ENCODE data around the gene DOCK2. TPM values are rescaled to one million over a fixed set of nuclear protein-coding genes. Genes with fewer than 3 reads are reported as not detected.
A peak's percentile ranks its signal among the peaks of the same experiment; 100 is the strongest.

DOCK2 gene
- polyA plus RNA-seq, 1 experiment: 2.0 TPM

- TF ChIP-seq CTCF (IDR thresholded peaks at IDR 0.05; ENCODE audit: insufficient read depth, low read depth, low read length): no peak
- peak; percentile 99 for DNase-seq (ENCODE audit: low read depth)
- H3K4me3 ChIP-seq (ENCODE audit: low read depth, low read length): no peak overlapping the region
- ChIA-PET CTCF (interaction anchor here (0.7 to 2.9 kb wide), 7 partner anchors 11 to 375 kb away, joined by 3 to 9 read pairs (median 4); no protein-coding TSS in a partner anchor), POLR2A (no interaction called here)
- H3K36me3 ChIP-seq (ENCODE audit: control insufficient read depth, insufficient read depth, low read length): no peaks in the 10 kb centered on the region
- no peaks in the 10 kb centered on the region for H3K27me3 ChIP-seq (ENCODE audit: control insufficient read depth, insufficient read depth, low read length)
Measured at GRCh38 chr5:169695919-169696490, 58.9 kb downstream of the DOCK2 start.

- POLR2A ChIA-PET: no interaction called here
Measured at GRCh38 chr5:169696621-169697510, 59.8 kb downstream of the DOCK2 start.

GRCh38 chr5:169697511-169697890, 60.4 kb downstream of the DOCK2 start:
- no peak for TF ChIP-seq CTCF (IDR thresholded peaks at IDR 0.05; ENCODE audit: insufficient read depth, low read depth, low read length)
- Histone ChIP-seq H3K27me3 (ENCODE audit: control insufficient read depth, insufficient read depth, low read length) (no peaks in the 10 kb centered on the region), H3K36me3 (ENCODE audit: control insufficient read depth, insufficient read depth, low read length) (no peaks in the 10 kb centered on the region), H3K4me3 (ENCODE audit: low read depth, low read length) (no peak overlapping the region)
- CTCF ChIA-PET: interaction anchor here (0.6 to 2.3 kb wide), 4 partner anchors 14 to 395 kb away, joined by 3 to 11 read pairs (median 4); no protein-coding TSS in a partner anchor
- DNase-seq (ENCODE audit: low read depth): no peak
- POLR2A ChIA-PET: no interaction called here

More at GRCh38 chr5:169696621-169697510, 59.8 kb downstream of the DOCK2 start:
- H3K36me3 ChIP-seq (ENCODE audit: control insufficient read depth, insufficient read depth, low read length): no peaks in the 10 kb centered on the region
- no peak overlapping the region for H3K4me3 ChIP-seq (ENCODE audit: low read depth, low read length)
- DNase-seq (ENCODE audit: low read depth): no peak
- CTCF ChIA-PET: interaction anchor here (0.6 to 2.3 kb wide), 8 partner anchors 15 to 395 kb away, joined by 3 to 11 read pairs (median 4); no protein-coding TSS in a partner anchor
- H3K27me3 ChIP-seq (ENCODE audit: control insufficient read depth, insufficient read depth, low read length): no peaks in the 10 kb centered on the region
- no peak for TF ChIP-seq CTCF (IDR thresholded peaks at IDR 0.05; ENCODE audit: insufficient read depth, low read depth, low read length)

- Histone ChIP-seq H3K4me3 (ENCODE audit: low read depth, low read length) (no peak overlapping the region), H3K27me3 (ENCODE audit: control insufficient read depth, insufficient read depth, low read length) (no peaks in the 10 kb centered on the region), H3K36me3 (ENCODE audit: control insufficient read depth, insufficient read depth, low read length) (no peaks in the 10 kb centered on the region)
- ChIA-PET CTCF (interaction anchor here (1.6 to 2.3 kb wide), 3 partner anchors 14 to 373 kb away, joined by 4 to 11 read pairs (median 5); no protein-coding TSS in a partner anchor), POLR2A (no interaction called here)
- no peak for DNase-seq (ENCODE audit: low read depth)
- TF ChIP-seq CTCF (IDR thresholded peaks at IDR 0.05; ENCODE audit: insufficient read depth, low read depth, low read length): no peak
Measured at GRCh38 chr5:169697976-169698375, 60.9 kb downstream of the DOCK2 start.

- H3K4me3 ChIP-seq (ENCODE audit: low read depth, low read length): no peak overlapping the region
- H3K27me3 ChIP-seq (ENCODE audit: control insufficient read depth, insufficient read depth, low read length): no peaks in the 10 kb centered on the region
- ChIA-PET CTCF (interaction anchor here (0.8 to 4.9 kb wide), 8 partner anchors 13 to 371 kb away, joined by 3 to 34 read pairs (median 6); no protein-coding TSS in a partner anchor), POLR2A (no interaction called here)
- DNase-seq (ENCODE audit: low read depth): no peak
- no peaks in the 10 kb centered on the region for H3K36me3 ChIP-seq (ENCODE audit: control insufficient read depth, insufficient read depth, low read length)
- no peak for TF ChIP-seq CTCF (IDR thresholded peaks at IDR 0.05; ENCODE audit: insufficient read depth, low read depth, low read length)
Measured at GRCh38 chr5:169700611-169701010, 63.5 kb downstream of the DOCK2 start.
